GM18499 (cell line): ENCODE measurements around the gene SEC22A.

Experiments
- ATAC-seq: cut with Tn5 transposase; IDR thresholded peaks from one replicate; pipeline ENCODE4 v1.9.1; 2021; ENCODE audit warnings: moderate number of reproducible peaks; ENCODE audit not compliant: insufficient read depth, unreplicated experiment

SEC22A gene

DNA sequence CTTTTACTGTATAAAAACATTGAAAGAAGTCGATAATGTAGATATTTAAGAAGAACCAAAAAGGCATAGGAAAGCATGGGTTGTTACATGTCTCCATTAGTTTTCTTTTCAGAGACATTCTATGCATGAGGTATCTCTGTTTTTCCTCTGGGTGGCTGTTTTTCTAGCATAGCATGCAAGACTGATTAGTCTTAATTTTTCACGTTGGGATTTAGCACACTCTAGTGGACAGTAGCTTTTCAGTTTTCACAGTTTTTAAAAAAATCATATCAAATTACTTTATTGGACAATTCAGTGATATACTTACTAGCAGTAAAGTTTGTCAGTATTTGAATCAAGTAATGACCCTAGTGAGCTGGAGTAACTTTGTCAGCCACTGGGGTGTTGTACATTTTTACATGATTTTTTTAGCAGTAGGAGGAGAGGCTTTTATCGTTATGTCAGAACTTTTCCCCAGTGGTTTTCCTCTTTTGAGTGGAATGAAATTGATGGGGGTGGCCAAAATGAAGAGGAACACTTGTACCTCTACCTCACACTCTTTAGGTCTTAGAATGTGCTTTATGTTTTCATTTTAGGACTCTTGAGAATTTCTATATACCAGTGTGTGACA, 57.2 kb downstream of the SEC22A start:
- ATAC-seq = no peak

DNA sequence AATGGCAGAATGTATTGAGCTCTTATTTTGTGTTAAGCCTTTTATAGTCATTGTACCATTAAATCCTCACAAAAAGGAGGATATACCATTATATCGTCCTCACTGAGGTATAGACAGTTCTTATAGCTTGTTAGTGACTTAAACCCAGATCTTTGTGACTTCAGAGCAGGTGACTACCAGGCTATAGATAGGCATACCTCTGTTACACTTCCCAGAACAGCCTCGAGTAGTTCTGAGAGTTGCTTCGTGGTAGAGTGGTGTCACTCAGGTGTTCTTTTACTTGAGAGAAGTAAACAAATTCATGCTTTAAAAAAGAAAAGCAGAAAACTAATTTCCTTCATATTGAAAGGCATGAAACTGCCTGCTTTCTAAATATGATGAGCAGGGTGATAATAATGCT, 59.9 kb downstream of the SEC22A start:
- no peak for ATAC-seq

GRCh38 chr3:123262226-123262625, 60.5 kb downstream of the SEC22A start:
- ATAC-seq = no peak

DNA sequence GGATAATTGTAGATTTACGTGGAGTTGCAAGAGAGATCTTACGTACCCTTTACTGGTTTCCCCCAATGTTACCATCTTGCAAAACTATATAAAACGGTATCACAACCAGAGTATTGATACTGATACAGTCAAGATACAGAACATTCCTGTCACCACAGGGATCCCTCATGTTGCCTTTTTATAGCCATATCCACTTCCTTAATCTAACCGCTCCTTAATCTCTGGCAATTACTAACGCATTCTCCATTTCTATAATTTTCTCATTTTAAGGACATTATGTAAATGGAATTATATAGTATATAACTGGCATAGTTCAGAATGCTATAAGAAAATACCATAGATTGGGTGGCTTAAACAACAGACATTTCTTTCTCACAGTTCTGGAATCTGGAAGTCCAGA, 61.1 kb downstream of the SEC22A start:
- ATAC-seq = no peak

DNA sequence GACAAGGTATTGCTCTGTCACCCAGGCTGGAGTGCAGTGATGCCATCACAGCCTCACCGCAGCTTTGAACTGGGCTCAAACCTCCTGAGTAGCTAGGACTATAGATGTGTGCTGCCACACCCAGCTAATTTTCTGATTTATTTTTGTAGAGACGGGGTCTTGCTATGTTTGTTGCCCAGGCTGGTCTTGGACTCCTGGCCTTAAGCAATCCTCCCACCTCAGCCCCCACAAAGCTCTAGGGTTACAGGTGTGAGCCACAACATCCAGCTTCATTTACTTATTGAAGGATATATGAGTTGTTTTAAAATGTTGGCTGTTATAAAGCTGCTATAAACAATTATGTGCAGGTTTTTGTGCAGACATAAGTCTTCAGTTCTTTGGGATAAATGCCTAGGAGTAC, 62.2 kb downstream of the SEC22A start:
- ATAC-seq = no peak

GRCh38 chr3:123267821-123268220, 66.1 kb downstream of the SEC22A start:
- no peak for ATAC-seq

DNA sequence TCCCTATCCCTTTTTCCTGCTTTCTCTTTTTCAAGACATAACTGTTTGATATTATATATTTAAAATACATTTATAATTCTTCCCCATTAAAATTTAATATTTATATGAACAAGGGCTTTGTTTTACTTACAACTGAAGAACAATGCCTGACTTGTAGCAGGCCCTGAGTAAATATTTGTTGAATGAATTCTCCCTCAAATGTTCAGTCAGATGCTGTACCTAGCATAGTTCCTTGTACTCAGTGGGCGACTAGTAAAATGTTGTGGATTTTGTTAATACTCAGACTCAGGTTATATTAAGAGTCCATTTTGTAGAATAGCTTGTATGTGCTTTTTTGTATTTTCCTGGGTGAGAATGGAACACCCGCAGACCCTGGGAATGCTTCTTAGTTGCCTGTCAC, 69.1 kb downstream of the SEC22A start:
- no peak for ATAC-seq

GRCh38 chr3:123271466-123272159, 69.9 kb downstream of the SEC22A start:
- ATAC-seq = no peak

DNA sequence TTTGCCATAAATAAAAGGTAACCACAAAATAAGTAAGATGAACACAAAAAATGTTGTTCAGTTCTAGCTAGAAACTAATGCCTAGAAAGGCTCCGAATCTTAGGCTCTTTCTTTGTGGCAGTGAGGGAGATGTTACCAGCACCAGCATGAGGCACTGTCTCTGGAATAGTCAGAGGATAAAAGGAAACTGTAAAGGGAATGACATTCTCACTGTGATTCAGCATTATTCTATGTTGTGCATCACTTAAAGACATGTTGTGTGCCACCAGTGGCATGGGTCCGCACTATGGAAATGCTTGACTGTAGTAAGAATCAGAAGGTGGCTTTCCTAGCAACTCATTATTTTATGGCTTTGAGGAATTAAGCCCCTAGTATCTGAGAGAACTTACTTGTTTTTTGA, 70.8 kb downstream of the SEC22A start:
- ATAC-seq = no peak

GRCh38 chr3:123275691-123276090, 73.9 kb downstream of the SEC22A start:
- no peak for ATAC-seq

DNA sequence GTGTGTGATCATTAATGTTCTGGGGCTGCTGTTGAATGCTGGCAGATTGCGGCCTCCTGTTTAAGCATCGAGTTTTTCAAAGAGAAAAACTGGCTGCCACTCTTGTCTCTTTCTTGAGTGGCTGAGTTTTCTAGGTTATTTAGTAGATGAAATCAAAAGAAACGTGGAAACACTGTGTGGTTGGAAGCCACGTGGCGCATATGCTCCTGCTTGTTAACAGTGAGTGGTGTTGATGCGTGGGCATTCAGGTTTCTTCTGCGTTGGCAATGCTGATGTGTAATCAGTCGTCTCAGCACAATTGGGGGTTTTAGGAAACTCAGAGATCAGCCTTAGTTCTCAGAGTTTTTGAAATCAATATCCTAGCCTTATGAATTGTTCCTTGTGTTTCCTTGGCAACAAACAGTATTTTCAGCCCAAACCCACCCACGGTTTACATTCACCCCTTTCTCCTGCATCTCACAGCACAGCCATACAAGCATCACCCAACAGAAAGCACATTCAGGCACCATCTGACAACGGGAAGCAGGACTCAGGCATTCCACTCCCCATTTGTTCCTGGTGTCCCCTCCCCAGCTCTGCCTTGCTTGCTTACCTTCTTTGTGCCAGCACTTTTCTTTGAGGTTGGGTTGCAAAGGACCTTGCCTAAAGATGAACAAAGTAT, 74.7 kb downstream of the SEC22A start:
- ATAC-seq = no peak

GRCh38 chr3:123277106-123277505, 75.4 kb downstream of the SEC22A start:
- ATAC-seq = no peak

- ATAC-seq = no peak
Observed at GRCh38 chr3:123278446-123278845, 76.7 kb downstream of the SEC22A start.

DNA sequence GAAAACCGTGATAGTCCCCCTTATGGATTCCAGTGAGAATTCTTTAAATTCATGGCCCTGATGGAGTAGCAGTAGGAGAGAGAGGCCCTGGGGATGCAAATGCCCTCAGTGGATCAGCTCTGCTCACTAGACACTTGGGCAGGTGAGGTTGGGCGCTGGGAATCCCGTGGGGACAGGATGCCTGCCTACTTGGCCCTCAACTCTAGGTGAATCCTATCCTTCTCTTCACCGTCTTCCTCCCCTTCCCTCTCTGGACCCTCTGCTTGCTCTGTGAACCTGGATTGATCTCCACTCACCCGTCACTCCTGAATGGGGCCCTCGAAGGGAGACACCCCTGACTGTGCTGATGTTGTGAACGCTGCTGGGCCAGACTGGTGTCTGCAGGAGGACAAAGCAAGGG, 77.4 kb downstream of the SEC22A start:
- ATAC-seq = no peak

- no peak for ATAC-seq
Observed at GRCh38 chr3:123281406-123281805, 79.7 kb downstream of the SEC22A start.

DNA sequence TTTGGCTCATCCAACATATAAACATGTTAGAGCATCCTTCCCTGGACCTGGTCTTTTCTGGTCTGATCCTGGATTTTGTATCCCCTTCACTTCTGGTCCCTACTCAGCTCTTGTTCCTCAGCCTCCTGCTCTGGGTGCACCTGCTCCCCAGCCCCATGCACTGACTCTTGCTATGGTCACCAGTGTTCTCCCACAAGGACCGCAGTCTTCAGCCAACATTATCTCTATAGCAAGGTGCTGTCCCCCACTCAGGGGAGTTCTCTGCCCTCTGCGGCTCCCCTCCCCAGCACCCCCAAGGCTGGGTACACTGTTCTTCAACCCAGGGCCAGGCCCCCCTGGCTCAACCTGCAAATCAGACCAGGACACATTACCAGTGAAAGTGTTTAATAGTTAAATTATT, 80.2 kb downstream of the SEC22A start:
- no peak for ATAC-seq

DNA sequence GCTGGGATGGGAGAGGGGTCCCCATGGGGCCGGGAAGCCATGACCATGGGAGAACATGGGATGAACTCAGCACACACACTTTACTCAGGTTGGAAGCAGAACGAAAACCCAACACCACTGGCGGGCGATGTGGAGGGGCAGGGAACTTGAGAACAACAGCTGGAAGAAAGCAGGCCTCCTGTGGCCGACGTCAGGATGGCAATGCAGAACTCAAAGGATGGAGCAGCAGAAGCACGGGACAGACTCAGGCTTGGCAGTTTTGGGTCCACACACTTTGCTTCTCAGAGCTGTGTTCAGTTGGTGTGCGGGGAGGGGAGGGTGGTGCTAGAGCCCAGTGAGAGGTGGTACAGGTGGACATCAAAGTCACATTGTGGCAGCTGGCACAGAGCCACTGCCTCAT, 80.7 kb downstream of the SEC22A start:
- no peak for ATAC-seq

DNA sequence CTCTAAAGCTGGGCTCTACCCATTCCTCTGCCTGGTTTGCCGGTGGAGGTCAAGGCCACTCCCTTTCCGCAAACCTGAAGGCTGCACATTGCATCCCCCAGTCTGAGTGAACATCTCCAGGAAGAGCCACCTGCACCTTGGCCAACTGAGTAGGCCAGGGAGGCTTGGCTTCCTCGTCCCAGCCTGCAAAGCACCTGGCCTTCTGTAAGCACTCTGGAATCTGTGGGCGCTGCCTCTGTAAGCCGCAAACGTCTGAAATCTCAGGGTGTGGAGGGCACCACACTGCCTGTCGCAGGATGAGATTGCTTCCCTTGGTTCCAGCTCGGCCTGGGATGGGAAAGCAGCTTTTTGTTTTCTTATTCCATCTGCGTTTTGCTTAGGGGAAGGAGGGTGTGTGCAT, 81.3 kb downstream of the SEC22A start:
- no peak for ATAC-seq

- ATAC-seq = no peak
Observed at GRCh38 chr3:123283657-123284398, 82.1 kb downstream of the SEC22A start.

DNA sequence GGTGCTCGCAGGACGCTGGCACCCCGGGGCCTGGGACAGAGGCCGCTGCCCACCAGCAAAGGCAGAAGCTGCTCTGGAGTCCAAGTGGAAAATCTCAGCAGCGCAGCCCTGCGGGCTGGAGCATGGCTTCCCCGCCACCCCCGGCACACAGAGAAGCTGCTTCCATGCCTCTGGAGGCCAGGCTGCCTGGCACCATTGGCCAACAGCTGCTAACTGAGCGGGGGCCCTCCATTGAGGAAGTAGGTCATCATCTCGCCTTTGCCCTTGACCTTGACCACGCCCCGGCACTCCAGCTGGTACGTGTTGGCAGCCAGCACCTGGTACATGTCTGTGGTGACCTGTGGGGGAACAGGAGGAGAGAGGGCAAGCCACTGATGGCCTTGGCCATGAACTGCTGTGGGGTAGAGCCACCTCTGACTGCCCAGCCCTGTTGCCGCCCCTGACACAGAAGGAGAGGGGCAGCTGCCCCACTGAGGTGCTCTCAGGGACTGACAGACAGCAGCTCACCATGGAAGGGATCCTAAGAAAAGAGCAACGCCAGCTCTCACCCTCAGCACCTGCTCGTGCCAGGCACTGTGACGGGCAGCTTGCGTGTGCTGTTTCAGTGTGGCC, 82.8 kb downstream of the SEC22A start:
- no peak for ATAC-seq

- ATAC-seq = no peak
Observed at GRCh38 chr3:123285066-123285465, 83.3 kb downstream of the SEC22A start.
